Loucy (cell line): ENCODE results near the gene MYO1A.

Experiments
- H2AFZ ChIP-seq: fragments of 200-600 bp; sonication (generic); 2 replicates; pipeline ENCODE4 v1.6.0; 2016; ENCODE audit warnings: antibody characterized with exemption, mild to moderate bottlenecking, low read length, moderate library complexity
- H3F3A ChIP-seq: fragments of 200-600 bp; 2 replicates; pipeline ENCODE4 v1.6.0; 2016; ENCODE audit warnings: antibody characterized with exemption, low read depth, mild to moderate bottlenecking
- H3K27me3 ChIP-seq: fragments of 200-600 bp; sonication (generic); 2 replicates; pipeline ENCODE4 v1.6.1; 2014; ENCODE audit warnings: low read length, mild to moderate bottlenecking; ENCODE audit not compliant: insufficient read depth, poor library complexity, severe bottlenecking
- H3K36me3 ChIP-seq: fragments of 200-600 bp; sonication (generic); 2 replicates; pipeline ENCODE4 v1.6.1; 2016; ENCODE audit warnings: low read length; ENCODE audit not compliant: insufficient read depth
- H3K4me1 ChIP-seq: fragments of 200-600 bp; sonication (generic); 2 replicates; pipeline ENCODE4 v1.5.1; 2014; ENCODE audit warnings: low read length, mild to moderate bottlenecking; ENCODE audit not compliant: insufficient read depth, poor library complexity, severe bottlenecking
- H3K4me2 ChIP-seq: fragments of 200-600 bp; sonication (generic); 2 replicates; pipeline ENCODE4 v1.6.0; 2014; ENCODE audit warnings: antibody characterized with exemption, low read length, low read depth, mild to moderate bottlenecking; ENCODE audit not compliant: poor library complexity, severe bottlenecking
- H3K4me3 ChIP-seq: fragments of 200-600 bp; sonication (generic); 2 replicates; pipeline ENCODE4 v1.5.1; 2014; ENCODE audit warnings: low read length, mild to moderate bottlenecking, mixed read lengths; ENCODE audit not compliant: poor library complexity, severe bottlenecking
- H3K79me2 ChIP-seq: fragments of 200-600 bp; sonication (generic); 2 replicates; pipeline ENCODE4 v1.6.1; 2014; ENCODE audit warnings: low read length; ENCODE audit not compliant: insufficient read depth
- H3K9ac ChIP-seq: fragments of 200-600 bp; sonication (generic); 2 replicates; pipeline ENCODE4 v1.6.0; 2014; ENCODE audit warnings: mild to moderate bottlenecking, low read depth, low read length, moderate library complexity; ENCODE audit not compliant: poor library complexity, severe bottlenecking
- H3K9me2 ChIP-seq: fragments of 200-600 bp; sonication (generic); replicated peaks from 2 replicates; pipeline ENCODE4 v1.6.1; 2016; ENCODE audit warnings: low read depth, low read length, mixed read lengths
- H3K9me3 ChIP-seq: fragments of 200-600 bp; sonication (generic); 2 replicates; pipeline ENCODE4 v1.6.1; 2014; ENCODE audit warnings: mild to moderate bottlenecking, antibody characterized with exemption, low read length, low read depth; ENCODE audit not compliant: insufficient read depth
- H4K20me1 ChIP-seq: fragments of 200-600 bp; sonication (generic); 2 replicates; pipeline ENCODE4 v1.6.0; 2014; ENCODE audit warnings: antibody characterized with exemption, low read length, mild to moderate bottlenecking; ENCODE audit not compliant: insufficient read depth, poor library complexity, severe bottlenecking
- EZH2phosphoT487 ChIP-seq: fragments of 200-600 bp; IDR thresholded peaks from 2 replicates; pipeline ENCODE4 v1.6.1; 2018; ENCODE audit warnings: antibody characterized with exemption, mild to moderate bottlenecking, moderate library complexity, borderline replicate concordance
- TF ChIP-seq, protein P1 (sequence below): fragments of 200-600 bp; sonication (generic); conservative IDR thresholded peaks from 2 replicates; pipeline ENCODE4 v1.5.1; 2014; ENCODE audit warnings: mild to moderate bottlenecking, antibody characterized with exemption, low read length

The MYO1A gene

DNA sequence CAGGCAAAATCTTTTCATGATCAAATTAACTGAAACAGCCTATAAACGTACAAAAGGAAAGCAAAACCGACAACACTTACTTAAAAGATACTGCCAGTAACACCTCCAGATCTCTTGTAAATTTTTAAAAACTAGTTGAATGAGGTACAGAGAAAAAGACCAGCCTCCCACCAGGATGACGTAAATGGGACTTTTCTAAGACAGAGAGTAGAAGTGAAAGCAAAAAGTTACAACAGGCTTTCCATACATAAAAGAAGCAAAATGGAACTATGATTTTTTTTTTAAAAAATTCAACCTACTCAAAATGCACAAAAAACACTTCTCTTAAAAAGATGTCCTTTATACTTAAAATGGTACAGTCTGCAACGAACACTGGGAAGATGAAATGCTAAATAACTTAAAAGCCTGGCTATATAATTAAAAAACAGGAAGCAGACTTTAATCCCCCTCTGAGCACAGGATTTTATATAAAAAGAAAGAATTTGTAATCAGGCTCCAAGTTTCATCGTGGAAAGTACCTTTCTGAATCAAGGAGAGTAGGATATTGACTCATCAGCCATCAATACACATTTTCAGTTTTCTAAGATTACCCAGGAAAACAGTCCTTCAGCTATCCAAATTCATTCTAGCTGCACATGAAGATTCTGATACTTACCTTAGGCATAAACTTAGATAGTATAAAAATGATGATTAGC is 14.2 kb upstream of the MYO1A start:
- Histone ChIP-seq H3K79me2 (no peaks in the 10 kb centered on the region), H3K4me1 (no peaks in the 10 kb centered on the region), H3K4me3 (no peak overlapping the region), H3F3A (no peaks in the 10 kb centered on the region; the same call in 1 of the 2 replicates), H3K27me3 (no peaks in the 10 kb centered on the region), H3K36me3 (peaks cover 43% of the 10 kb centered on the region; the same call in 1 of the 2 replicates), H2AFZ (no peak overlapping the region), H4K20me1 (no peaks in the 10 kb centered on the region), H3K9me2 (no peaks in the 10 kb centered on the region), H3K9me3 (no peaks in the 10 kb centered on the region), H3K4me2 (no peak overlapping the region), H3K9ac (no peak overlapping the region)
- no peak for TF ChIP-seq EZH2phosphoT487
- TF ChIP-seq, protein P1, sequence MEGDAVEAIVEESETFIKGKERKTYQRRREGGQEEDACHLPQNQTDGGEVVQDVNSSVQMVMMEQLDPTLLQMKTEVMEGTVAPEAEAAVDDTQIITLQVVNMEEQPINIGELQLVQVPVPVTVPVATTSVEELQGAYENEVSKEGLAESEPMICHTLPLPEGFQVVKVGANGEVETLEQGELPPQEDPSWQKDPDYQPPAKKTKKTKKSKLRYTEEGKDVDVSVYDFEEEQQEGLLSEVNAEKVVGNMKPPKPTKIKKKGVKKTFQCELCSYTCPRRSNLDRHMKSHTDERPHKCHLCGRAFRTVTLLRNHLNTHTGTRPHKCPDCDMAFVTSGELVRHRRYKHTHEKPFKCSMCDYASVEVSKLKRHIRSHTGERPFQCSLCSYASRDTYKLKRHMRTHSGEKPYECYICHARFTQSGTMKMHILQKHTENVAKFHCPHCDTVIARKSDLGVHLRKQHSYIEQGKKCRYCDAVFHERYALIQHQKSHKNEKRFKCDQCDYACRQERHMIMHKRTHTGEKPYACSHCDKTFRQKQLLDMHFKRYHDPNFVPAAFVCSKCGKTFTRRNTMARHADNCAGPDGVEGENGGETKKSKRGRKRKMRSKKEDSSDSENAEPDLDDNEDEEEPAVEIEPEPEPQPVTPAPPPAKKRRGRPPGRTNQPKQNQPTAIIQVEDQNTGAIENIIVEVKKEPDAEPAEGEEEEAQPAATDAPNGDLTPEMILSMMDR: no peak

DNA sequence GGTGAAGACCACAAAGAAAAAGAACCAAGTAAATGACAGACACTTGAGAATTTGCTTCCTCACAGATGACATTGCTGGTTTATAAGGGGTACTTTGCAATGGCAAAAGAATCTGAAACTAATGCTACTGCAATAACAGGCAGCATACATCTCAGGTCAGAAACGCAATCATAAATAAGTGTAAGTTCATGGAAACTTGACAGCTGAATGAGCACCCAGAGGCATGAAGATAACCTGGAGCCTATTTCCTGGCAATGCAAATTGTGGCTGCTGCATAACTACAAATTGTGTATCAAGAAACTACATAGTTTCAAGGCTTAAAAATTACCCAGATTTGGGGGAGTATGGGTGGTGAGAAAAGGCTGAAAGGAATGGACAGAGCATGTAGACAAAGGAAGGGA is 8.5 kb upstream of the MYO1A start:
- Histone ChIP-seq H3K36me3 (peaks cover 39% of the 10 kb centered on the region; the same call in 1 of the 2 replicates), H3K9me3 (no peaks in the 10 kb centered on the region), H3F3A (no peaks in the 10 kb centered on the region; the same call in 1 of the 2 replicates)

DNA sequence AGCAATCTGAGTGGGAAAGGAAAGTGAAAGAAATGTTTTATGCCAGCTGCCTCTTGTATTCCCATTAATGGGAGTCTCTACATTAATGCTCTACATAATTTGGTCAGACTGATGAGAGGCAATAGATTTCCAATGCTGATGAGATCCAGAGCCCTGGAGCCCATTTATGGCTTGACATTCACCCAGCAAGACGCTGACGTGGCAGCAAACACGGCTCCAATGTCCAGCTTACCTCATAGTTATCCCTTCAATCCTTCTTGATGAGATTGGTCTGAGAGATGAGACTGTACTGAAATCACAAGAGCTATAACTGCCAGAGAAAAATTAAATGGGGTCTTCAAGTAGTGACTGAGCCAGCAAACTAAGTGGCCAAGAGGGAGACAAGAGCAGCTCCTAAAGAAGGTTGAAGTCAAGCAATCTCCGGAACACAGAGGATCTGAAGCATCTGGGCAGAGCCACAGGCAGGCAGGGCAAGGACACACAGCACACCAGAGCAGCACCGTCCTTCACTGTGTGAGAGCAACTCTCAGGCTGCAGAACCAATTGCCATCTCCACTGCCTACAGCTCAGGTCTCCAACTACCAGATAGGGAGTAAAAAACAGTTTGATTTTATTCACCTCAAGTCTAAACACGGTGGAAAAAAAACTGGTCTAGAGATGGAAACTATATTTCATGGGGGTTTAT is 7.3 kb upstream of the MYO1A start:
- Histone ChIP-seq H3K27me3 (no peaks in the 10 kb centered on the region), H3K79me2 (no peaks in the 10 kb centered on the region), H3K4me2 (no peak overlapping the region), H3K36me3 (peaks cover 35% of the 10 kb centered on the region; the same call in 1 of the 2 replicates), H3K9me2 (no peaks in the 10 kb centered on the region), H3K9ac (no peak overlapping the region), H3F3A (no peaks in the 10 kb centered on the region), H2AFZ (no peak overlapping the region), H3K4me1 (peaks cover 4% of the 10 kb centered on the region), H3K9me3 (no peaks in the 10 kb centered on the region), H4K20me1 (no peaks in the 10 kb centered on the region), H3K4me3 (no peak overlapping the region)
- no peak for TF ChIP-seq EZH2phosphoT487
- TF ChIP-seq, protein P1: no peak

More for the DNA sequence above, 8.5 kb upstream of the MYO1A start:
- Histone ChIP-seq H3K4me2 (no peak overlapping the region), H3K9ac (no peak overlapping the region), H3K4me3 (no peak overlapping the region), H3K79me2 (no peaks in the 10 kb centered on the region), H4K20me1 (no peaks in the 10 kb centered on the region), H3K27me3 (no peaks in the 10 kb centered on the region), H3K9me2 (no peaks in the 10 kb centered on the region), H2AFZ (no peak overlapping the region), H3K4me1 (peaks cover 4% of the 10 kb centered on the region)
- no peak for TF ChIP-seq EZH2phosphoT487
- TF ChIP-seq, protein P1: no peak
